Osteoblast (primary cell): ENCODE measurements around the gene RDH14. TPM values are rescaled to one million over a fixed set of nuclear protein-coding genes. Genes with fewer than 3 reads are reported as not detected.
A peak's percentile ranks its signal among the peaks of the same experiment; 100 is the strongest.

Experiments used
- DNase-seq: peaks from one replicate; pipeline ENCODE4 v3.0.0; 2011; ENCODE audit warnings: low spot score, mixed read lengths; ENCODE audit not compliant: insufficient read length; ENCODE audit errors: missing footprints
- H2AFZ ChIP-seq: 2 replicates; pipeline ENCODE4 v1.6.0; 2011; ENCODE audit warnings: mild to moderate bottlenecking, low read length
- H3K27ac ChIP-seq: 2 replicates; pipeline ENCODE4 v1.5.1; 2011; ENCODE audit warnings: mild to moderate bottlenecking, low read depth, low read length, moderate library complexity
- H3K27me3 ChIP-seq: 2 replicates; pipeline ENCODE4 v1.6.0; 2012; ENCODE audit warnings: mild to moderate bottlenecking, control low read depth, inconsistent platforms, low read length, moderate library complexity; ENCODE audit not compliant: insufficient read depth
- H3K36me3 ChIP-seq: 2 replicates; pipeline ENCODE4 v1.5.1; 2011; ENCODE audit warnings: mild to moderate bottlenecking, low read length, control low read depth, moderate library complexity; ENCODE audit not compliant: insufficient read depth
- H3K4me1 ChIP-seq: 2 replicates; pipeline ENCODE4 v1.5.1; 2011; ENCODE audit warnings: mild to moderate bottlenecking, low read length, control low read depth, moderate library complexity; ENCODE audit not compliant: insufficient read depth
- H3K4me2 ChIP-seq: 2 replicates; pipeline ENCODE4 v1.6.0; 2011; ENCODE audit warnings: mild to moderate bottlenecking, low read length; ENCODE audit not compliant: insufficient read depth
- H3K4me3 ChIP-seq: fragments of 200-600 bp; sonication (generic); 3 replicates; pipeline ENCODE4 v1.5.1; 2012; ENCODE audit warnings: mild to moderate bottlenecking, low read length, inconsistent platforms; ENCODE audit not compliant: insufficient read depth
- H3K79me2 ChIP-seq: 2 replicates; pipeline ENCODE4 v1.6.0; 2012; ENCODE audit warnings: mild to moderate bottlenecking, low read length, control low read depth, inconsistent platforms; ENCODE audit not compliant: insufficient read depth
- H3K9me3 ChIP-seq: 2 replicates; pipeline ENCODE4 v1.5.1; 2011; ENCODE audit warnings: low read depth, low read length, control low read depth
- H4K20me1 ChIP-seq: 2 replicates; pipeline ENCODE4 v1.6.0; 2012; ENCODE audit warnings: mild to moderate bottlenecking, low read length, control low read depth; ENCODE audit not compliant: insufficient read depth
- total RNA-seq: library from RNA; depleted of rRNA; stranded (reverse); fragments of >200 nt; gene quantifications from 2 replicates; pipeline ENCODE4 v1.2.3, GENCODE V29; 2012
- TF ChIP-seq, protein P1 (sequence below): IDR thresholded peaks from 2 replicates; pipeline ENCODE4 v1.5.1; 2011; ENCODE audit warnings: mild to moderate bottlenecking, low read depth, low read length, moderate library complexity; ENCODE audit errors: extremely low read depth

RDH14 gene
- total RNA-seq, 1 donor = 23.5 TPM

DNA sequence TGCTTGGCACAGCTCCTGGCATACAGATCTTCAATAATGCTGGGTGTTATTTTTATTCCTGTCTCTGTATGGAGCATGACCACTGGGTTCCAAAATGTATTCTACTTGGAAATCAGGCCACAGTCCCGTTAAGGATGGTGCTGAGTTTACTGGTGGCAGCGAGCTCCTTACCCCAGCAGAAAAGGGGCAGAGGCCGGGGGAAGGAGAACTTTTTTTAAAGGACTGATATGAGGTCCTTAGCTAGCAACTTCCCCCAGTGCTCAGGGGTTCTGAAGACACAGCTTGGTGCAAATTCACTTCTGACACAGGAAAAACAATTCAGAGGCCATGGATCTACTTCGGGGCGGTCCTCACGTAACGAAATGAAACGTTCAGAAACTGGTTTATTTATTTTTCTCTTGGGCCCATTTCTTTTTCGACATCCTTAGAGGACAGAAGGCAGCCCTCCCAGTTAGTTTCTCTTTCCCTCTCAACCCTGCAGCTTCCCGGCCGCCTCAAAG, 872 bp downstream of the RDH14 start:
- Histone ChIP-seq H3K9me3 (peaks cover 7% of the 10 kb centered on the region), H4K20me1 (no peaks in the 10 kb centered on the region), H3K4me1 (peaks cover 29% of the 10 kb centered on the region), H2AFZ (peak overlapping the region; percentile 91), H3K36me3 (peaks cover 19% of the 10 kb centered on the region), H3K4me2 (peak overlapping the region; percentile 80), H3K27me3 (no peaks in the 10 kb centered on the region), H3K4me3 (peak overlapping the region; percentile 87), H3K27ac (peak overlapping the region; percentile 75), H3K79me2 (peaks cover 51% of the 10 kb centered on the region)
- TF ChIP-seq, protein P1, sequence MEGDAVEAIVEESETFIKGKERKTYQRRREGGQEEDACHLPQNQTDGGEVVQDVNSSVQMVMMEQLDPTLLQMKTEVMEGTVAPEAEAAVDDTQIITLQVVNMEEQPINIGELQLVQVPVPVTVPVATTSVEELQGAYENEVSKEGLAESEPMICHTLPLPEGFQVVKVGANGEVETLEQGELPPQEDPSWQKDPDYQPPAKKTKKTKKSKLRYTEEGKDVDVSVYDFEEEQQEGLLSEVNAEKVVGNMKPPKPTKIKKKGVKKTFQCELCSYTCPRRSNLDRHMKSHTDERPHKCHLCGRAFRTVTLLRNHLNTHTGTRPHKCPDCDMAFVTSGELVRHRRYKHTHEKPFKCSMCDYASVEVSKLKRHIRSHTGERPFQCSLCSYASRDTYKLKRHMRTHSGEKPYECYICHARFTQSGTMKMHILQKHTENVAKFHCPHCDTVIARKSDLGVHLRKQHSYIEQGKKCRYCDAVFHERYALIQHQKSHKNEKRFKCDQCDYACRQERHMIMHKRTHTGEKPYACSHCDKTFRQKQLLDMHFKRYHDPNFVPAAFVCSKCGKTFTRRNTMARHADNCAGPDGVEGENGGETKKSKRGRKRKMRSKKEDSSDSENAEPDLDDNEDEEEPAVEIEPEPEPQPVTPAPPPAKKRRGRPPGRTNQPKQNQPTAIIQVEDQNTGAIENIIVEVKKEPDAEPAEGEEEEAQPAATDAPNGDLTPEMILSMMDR = no peak
- peak; percentile 29 for DNase-seq

DNA sequence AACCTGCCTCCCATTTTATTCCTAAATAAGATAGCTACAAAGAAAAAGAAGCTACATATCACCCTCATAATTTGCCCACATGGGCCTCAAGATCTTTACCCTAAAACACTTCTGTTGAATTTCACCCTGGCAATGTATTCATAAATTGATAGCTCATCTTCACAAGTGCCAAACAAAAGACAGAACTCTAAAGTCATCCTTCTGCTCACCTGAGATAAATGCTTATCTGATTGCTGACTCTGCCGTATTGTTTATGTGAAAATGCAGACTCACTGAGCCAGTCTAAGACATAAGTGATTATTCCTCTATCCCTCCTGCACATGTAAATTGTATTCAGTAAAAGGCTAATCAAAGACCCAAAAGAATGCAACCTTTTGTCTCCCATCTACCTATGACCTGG, 2.0 kb downstream of the RDH14 start:
- H3K4me2 ChIP-seq = peak overlapping the region; percentile 80

DNA sequence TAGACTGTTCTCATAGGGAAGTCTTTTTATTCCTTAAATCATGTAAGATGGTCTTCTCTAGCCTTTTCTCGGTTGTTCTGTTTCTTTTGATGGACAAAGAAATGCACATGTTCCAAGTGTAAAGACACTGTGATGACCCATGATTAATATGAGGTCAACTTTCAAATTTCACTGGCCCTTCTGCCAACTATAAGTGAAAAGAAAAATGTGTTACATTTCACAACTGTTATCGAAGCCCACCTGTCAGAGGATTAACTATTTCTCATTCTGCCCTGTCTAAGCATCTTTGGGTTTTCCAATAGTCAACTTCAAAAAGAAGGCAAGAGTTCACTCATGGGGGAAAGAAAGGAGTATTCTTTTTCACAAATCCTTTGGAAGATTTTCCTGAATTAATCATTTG, 3.3 kb downstream of the RDH14 start:
- Histone ChIP-seq H3K36me3 (peaks cover 19% of the 10 kb centered on the region), H3K27ac (no peak overlapping the region), H3K4me3 (no peak overlapping the region), H3K79me2 (peaks cover 52% of the 10 kb centered on the region), H3K9me3 (no peaks in the 10 kb centered on the region), H3K4me1 (peaks cover 41% of the 10 kb centered on the region), H3K4me2 (no peak overlapping the region), H4K20me1 (no peaks in the 10 kb centered on the region), H3K27me3 (no peaks in the 10 kb centered on the region), H2AFZ (no peak overlapping the region)
- no peak for DNase-seq
- TF ChIP-seq, protein P1 = no peak

More for the DNA sequence above, 2.0 kb downstream of the RDH14 start:
- H3K27me3 ChIP-seq = no peaks in the 10 kb centered on the region
- H3K36me3 ChIP-seq = peaks cover 19% of the 10 kb centered on the region
- no peak overlapping the region for H3K27ac ChIP-seq
- H3K4me1 ChIP-seq = peaks cover 29% of the 10 kb centered on the region
- H2AFZ ChIP-seq = no peak overlapping the region
- DNase-seq = no peak
- TF ChIP-seq, protein P1 = no peak
- no peaks in the 10 kb centered on the region for H3K9me3 ChIP-seq
- no peaks in the 10 kb centered on the region for H4K20me1 ChIP-seq
- H3K79me2 ChIP-seq = peaks cover 53% of the 10 kb centered on the region
- H3K4me3 ChIP-seq = no peak overlapping the region

DNA sequence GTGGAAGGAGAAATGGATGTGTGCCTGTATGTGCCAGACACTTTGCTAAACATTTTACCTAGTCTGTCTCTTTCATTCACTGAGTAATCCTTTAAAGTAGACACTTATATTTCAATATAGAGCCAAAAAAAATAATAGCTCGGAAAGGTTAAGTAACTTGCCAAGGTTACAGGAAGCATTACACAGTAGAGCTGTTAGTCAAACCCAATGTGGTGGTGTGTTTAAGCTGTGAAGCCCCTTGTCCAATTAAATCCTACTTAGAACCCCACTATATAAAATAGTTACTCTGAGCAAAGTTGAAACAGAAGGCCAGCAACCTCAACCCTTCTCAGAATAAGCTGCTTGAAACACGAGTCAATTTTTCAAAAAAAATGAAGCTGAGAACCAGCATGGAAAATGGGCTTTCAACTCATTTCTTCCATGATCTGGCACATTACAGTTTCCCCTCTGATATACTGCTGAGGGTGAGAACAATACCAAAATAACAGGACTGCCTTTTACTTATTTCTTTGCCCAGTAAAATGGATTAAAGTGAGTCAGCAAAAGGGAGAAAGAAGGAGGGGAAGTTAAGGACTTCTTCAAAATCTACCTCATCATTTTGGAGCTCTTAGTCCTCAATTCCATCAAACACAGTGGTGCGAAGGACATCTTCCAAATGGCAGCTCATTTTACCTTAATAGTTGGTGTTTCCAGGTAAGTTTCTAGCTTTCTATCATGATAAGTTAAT, 7.9 kb downstream of the RDH14 start:
- Histone ChIP-seq H3K4me1 (peaks cover 24% of the 10 kb centered on the region), H3K27ac (peak overlapping the region; percentile 9), H3K4me2 (peak overlapping the region; percentile 1), H3K79me2 (peaks cover 23% of the 10 kb centered on the region), H3K9me3 (no peaks in the 10 kb centered on the region), H3K27me3 (no peaks in the 10 kb centered on the region), H2AFZ (no peak overlapping the region), H3K36me3 (peaks cover 19% of the 10 kb centered on the region), H3K4me3 (no peak overlapping the region), H4K20me1 (no peaks in the 10 kb centered on the region)
- DNase-seq = no peak
- TF ChIP-seq, protein P1 = no peak
